ENCODE data around the gene COBL.

GRCh38 chr7:51014811-51015210, 301.8 kb downstream of the COBL start:
- no peak for TF ChIP-seq CTCF (IDR thresholded peaks at IDR 0.05 in 2 of 3, conservative IDR thresholded peaks at IDR 0.05 in 1 of 3; ENCODE audit: insufficient read depth in 2 of 3, low read depth in 1 of 3, low read length in 3 of 3)
- no peak for TF ChIP-seq PYGO2 (tag; IDR thresholded peaks at IDR 0.05)
- no peak for TF ChIP-seq GTF2E2 (tag; IDR thresholded peaks at IDR 0.05)
- TF ChIP-seq RFX5 (IDR thresholded peaks at IDR 0.05; ENCODE audit: low read depth, low read length) = no peak
- no peak for TF ChIP-seq ATF7 (IDR thresholded peaks at IDR 0.05)
